Heart right ventricle (tissue), 16 donors: ENCODE measurements around the gene RSPO3. TPM values are rescaled to one million over a fixed set of nuclear protein-coding genes. Genes with fewer than 3 reads are reported as not detected.

ENCODE experiments used
- ATAC-seq, 8 donors: fragments of 200-7000 bp; cut with Tn5 transposase; one replicate each; pipeline ENCODE4 v1.9.1; 2020; ENCODE audit warnings: mild to moderate bottlenecking in 8 of 8, moderate library complexity in 8 of 8, moderate number of reproducible peaks in 1 of 8
- DNase-seq, 2 donors: peaks; one replicate each; pipeline ENCODE4 v3.0.0-alpha.2; 2020
- H3K27ac ChIP-seq, 10 donors: fragments of 200-600 bp; sonication (generic) in 2 of 10; one replicate each; pipeline versions ENCODE4 v1.5.0 to v1.8.0; 2020 to 2022; ENCODE audit warnings: mild to moderate bottlenecking in 3 of 10
- H3K27me3 ChIP-seq, 7 donors: fragments of 200-600 bp; one replicate each; pipeline ENCODE4 v1.8.0; 2021 to 2022; ENCODE audit warnings: mild to moderate bottlenecking in 2 of 7
- H3K36me3 ChIP-seq, 9 donors: fragments of 200-600 bp; sonication (generic) in 1 of 9; one replicate each; pipeline versions ENCODE4 v1.5.0 to v1.8.0; 2020 to 2022; ENCODE audit warnings: mild to moderate bottlenecking in 2 of 9
- H3K4me1 ChIP-seq, 9 donors: fragments of 200-600 bp; sonication (generic) in 1 of 9; one replicate each; pipeline versions ENCODE4 v1.5.0 to v1.8.0; 2020 to 2022; ENCODE audit warnings: mild to moderate bottlenecking in 4 of 9
- H3K4me3 ChIP-seq, 10 donors: fragments of 200-600 bp; sonication (generic) in 2 of 10; one replicate each; pipeline versions ENCODE4 v1.5.0 to v1.8.0; 2020 to 2022; ENCODE audit warnings: mild to moderate bottlenecking in 7 of 10, moderate library complexity in 2 of 10
- H3K9me3 ChIP-seq, 11 donors: fragments of 200-600 bp in 10 of 11; sonication (generic) in 2 of 11; one replicate each; pipeline versions ENCODE4 v1.5.0 to v1.8.0; 2013 to 2022; ENCODE audit warnings: mild to moderate bottlenecking in 2 of 11, control low read depth in 1 of 11, moderate library complexity in 1 of 11
- WGBS, 2 donors: extraction: QIAGEN DNeasy Blood & Tissue Kit; methylation state at CpG; one replicate each; pipeline ENCODE4 v1.1.7; 2013; ENCODE audit warnings: inconsistent platforms in 1 of 2; 5-methylcytosine and 5-hydroxymethylcytosine counted together
- intact Hi-C, 10 donors: fragments of 100-400 bp; cut with DNase I; formaldehyde crosslinking; loops; one replicate each; pipeline versions ENCODE4 v1.11.1 to v1.14.2; 2022
- polyA plus RNA-seq, 2 donors: library from polyadenylated mRNA; stranded (reverse); fragments of 200-250 nt; gene quantifications; one replicate each; pipeline ENCODE4 v1.2.3, GENCODE V29; 2013
- total RNA-seq, 10 donors: library from RNA; stranded (reverse); fragmentation: NEBNext Ultra II Directional in 3 of 10; extraction: Animal tissue kit (Norgen Biotek cat#: 25700) in 3 of 10; gene quantifications; one replicate each; pipeline versions ENCODE4 v1.2.1 to v1.2.4, GENCODE V29; 2021 to 2023
- TF ChIP-seq, protein P1 (sequence below), 9 donors: fragments of 200-600 bp; sonication (generic) in 2 of 9; IDR thresholded peaks; one replicate each; pipeline versions ENCODE4 v1.5.0 to v1.8.0; 2021 to 2022; ENCODE audit warnings: antibody characterized with exemption in 9 of 9, mild to moderate bottlenecking in 5 of 9, moderate library complexity in 1 of 9
- donor health status: Arrhythmogenic right ventricular cardiomyopathy.
- donor health status: ischemic (EF 13 %, LVEDD 7.1; RV severe dilation, severe dysfunction).
- donor health status: healthy with polysubstance abuse.
- donor health status: DM: no; HTN: yes; CAD: no.
- donor health status: DM: no; HTN: no; CAD: no.
- donor health status: ischemic (EF 25% LVEDD 6.9; RV normal size, moderate dysfunction).
- donor health status: ischemic (EF 25% LVEDD 5.7; RV mildly dilated, moderate dysfunction).
- donor health status: healthy.
- donor health status: DM: yes; HTN: yes; CAD: no.
- donor health status: Ischemic cardiomyopathy.
- donor health status: ischemic (EF 35%, LVEDD 5.7; RV mildly dilated, moderate dysfunction).
- donor health status: nonischemic (EF 11% LVEDD 7.7; RV severe dilation, severe dysfunction).
- donor health status: DM: yes; HTN: yes; CAD: no.
- donor health status: PGD.
- donor health status: ischemic (EF 29% LVEDD 5.4; RV normal size, mild dysfunction).
- donor health status: nonischemic (EF 23%, LVEDD 6.1; RV moderate dilation, normal function).

The RSPO3 gene
- total and polyA plus RNA-seq, 12 donors, result 0.20 to 0.73 (median 0.37) TPM; not detected in 1

DNA sequence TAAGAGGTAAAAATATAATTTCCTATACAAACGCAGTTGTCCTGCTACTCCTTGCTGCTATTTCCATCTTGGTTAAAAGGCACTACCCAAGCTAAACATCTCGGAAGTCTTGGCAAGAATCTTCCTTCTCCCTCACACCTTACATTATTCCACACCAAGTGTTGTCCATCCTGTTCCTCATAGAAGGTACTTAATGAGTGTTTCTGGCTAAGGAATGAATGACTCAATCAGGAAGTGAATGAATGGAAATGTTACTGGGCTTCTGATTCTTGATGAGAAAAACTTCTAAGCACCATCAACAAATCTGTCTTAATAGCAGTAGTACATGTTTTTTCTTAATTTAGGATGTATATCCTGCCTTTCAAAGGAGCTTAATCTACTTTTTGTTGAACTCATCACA is 40.6 kb upstream of the RSPO3 start:
- Histone ChIP-seq H3K36me3 (no peaks in the 10 kb centered on the region), H3K4me1 (peaks cover 0 to 6% (median 0%) of the 10 kb centered on the region in 9 donors), H3K27me3 (no peaks in the 10 kb centered on the region), H3K4me3 (no peak overlapping the region), H3K9me3 (no peaks in the 10 kb centered on the region), H3K27ac (no peak overlapping the region)
- TF ChIP-seq, protein P1, sequence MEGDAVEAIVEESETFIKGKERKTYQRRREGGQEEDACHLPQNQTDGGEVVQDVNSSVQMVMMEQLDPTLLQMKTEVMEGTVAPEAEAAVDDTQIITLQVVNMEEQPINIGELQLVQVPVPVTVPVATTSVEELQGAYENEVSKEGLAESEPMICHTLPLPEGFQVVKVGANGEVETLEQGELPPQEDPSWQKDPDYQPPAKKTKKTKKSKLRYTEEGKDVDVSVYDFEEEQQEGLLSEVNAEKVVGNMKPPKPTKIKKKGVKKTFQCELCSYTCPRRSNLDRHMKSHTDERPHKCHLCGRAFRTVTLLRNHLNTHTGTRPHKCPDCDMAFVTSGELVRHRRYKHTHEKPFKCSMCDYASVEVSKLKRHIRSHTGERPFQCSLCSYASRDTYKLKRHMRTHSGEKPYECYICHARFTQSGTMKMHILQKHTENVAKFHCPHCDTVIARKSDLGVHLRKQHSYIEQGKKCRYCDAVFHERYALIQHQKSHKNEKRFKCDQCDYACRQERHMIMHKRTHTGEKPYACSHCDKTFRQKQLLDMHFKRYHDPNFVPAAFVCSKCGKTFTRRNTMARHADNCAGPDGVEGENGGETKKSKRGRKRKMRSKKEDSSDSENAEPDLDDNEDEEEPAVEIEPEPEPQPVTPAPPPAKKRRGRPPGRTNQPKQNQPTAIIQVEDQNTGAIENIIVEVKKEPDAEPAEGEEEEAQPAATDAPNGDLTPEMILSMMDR (IDR thresholded peaks at IDR 0.05), result no peak
- 74 to 78% methylated on average over 2 of the region's 2 CpGs for WGBS, 2 donors
- no peak for ATAC-seq
- no peak for DNase-seq
- intact Hi-C loops, result loop anchor here in 1 of 10 donors (10.0 kb wide), 1 partner anchor 273 kb away; no protein-coding TSS in a partner anchor

- TF ChIP-seq, protein P1 (IDR thresholded peaks at IDR 0.05), result no peak
- H3K27ac ChIP-seq, result no peak overlapping the region
- no peak overlapping the region for H3K4me3 ChIP-seq
- H3K27me3 ChIP-seq, result no peaks in the 10 kb centered on the region
- peaks cover 0 to 6% (median 0%) of the 10 kb centered on the region in 9 donors for H3K4me1 ChIP-seq
- DNase-seq (no peak), ATAC-seq (no peak)
- WGBS, 2 donors, result 92 to 95% methylated on average over 5 of the region's 5 CpGs
- H3K36me3 ChIP-seq, result no peaks in the 10 kb centered on the region
- no peaks in the 10 kb centered on the region for H3K9me3 ChIP-seq
- intact Hi-C loops, result loop anchor here in 1 of 10 donors (10.0 kb wide), 1 partner anchor 274 kb away; no protein-coding TSS in a partner anchor
These were observed 39.8 kb upstream of the RSPO3 start for GRCh38 chr6:127078669-127079068.

DNA sequence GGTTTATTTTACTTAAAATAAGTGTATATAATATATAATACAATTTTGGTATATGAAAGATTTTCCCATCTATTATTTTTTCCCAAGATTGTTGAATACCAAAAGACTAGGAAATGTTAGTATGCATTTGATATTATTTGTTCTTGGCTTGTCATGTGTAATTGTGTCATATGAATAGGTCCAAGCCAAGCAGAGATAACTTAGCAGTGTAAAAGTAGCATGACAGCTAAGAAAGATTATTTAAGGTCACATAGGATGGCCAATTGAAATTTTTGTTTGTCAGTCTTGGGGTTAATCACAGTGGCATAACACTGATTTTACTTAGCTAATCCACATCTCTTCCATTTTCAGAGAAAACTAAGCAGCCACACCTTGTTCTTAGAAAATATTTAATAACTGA is 38.8 kb upstream of the RSPO3 start:
- peaks cover 0 to 6% (median 0%) of the 10 kb centered on the region in 9 donors for H3K4me1 ChIP-seq
- H3K4me3 ChIP-seq, result no peak overlapping the region
- ATAC-seq (peak in 1 of 8 donors; percentile 49), DNase-seq (no peak)
- no peaks in the 10 kb centered on the region for H3K9me3 ChIP-seq
- TF ChIP-seq, protein P1 (IDR thresholded peaks at IDR 0.05), result no peak
- H3K27me3 ChIP-seq, result no peaks in the 10 kb centered on the region
- H3K27ac ChIP-seq, result no peak overlapping the region
- H3K36me3 ChIP-seq, result no peaks in the 10 kb centered on the region
- intact Hi-C loops, result loop anchor here in 1 of 10 donors (10.0 kb wide), 1 partner anchor 275 kb away; no protein-coding TSS in a partner anchor

DNA sequence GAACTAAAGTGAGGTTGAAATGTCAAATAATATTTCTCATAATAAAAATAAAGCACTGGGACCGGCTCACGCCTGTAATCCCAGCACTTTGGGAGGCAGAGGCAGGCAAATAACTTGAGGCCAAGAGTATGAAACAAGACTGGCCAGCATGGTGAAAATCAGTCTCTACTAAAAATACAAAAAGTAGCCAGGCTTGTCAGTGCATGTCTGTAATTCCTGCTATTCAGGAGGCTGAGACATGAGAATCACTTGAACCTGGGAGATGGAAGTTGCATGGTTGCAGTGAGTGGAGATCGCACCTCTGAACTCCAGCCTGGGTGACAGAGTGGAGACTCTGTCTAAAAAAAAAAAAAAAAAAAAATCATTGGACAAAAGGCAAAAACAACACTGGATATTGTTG is 38.4 kb upstream of the RSPO3 start:
- TF ChIP-seq, protein P1 (IDR thresholded peaks at IDR 0.05), result no peak
- WGBS, 2 donors, result 80 to 86% methylated on average over 3 of the region's 3 CpGs

More for the DNA sequence above, 38.4 kb upstream of the RSPO3 start:
- ATAC-seq (no peak), DNase-seq (no peak)
- Histone ChIP-seq H3K27me3 (no peaks in the 10 kb centered on the region), H3K4me1 (peaks cover 0 to 6% (median 0%) of the 10 kb centered on the region in 9 donors), H3K4me3 (no peak overlapping the region), H3K9me3 (no peaks in the 10 kb centered on the region), H3K27ac (no peak overlapping the region), H3K36me3 (no peaks in the 10 kb centered on the region)
- intact Hi-C loops, result no loop called here
